ENCODE data around the gene KCNQ1. TPM values are rescaled to one million over a fixed set of nuclear protein-coding genes. Genes with fewer than 3 reads are reported as not detected.

The KCNQ1 gene
- total and polyA plus RNA-seq, 2 experiments from 2014 or later: 0.45 to 0.87 TPM

GRCh38 chr11:2750682-2751522 lies 306.1 kb downstream of the KCNQ1 start:
- Histone ChIP-seq H3F3A (replicated peaks; ENCODE audit: low read depth) (no peaks in the 10 kb centered on the region), H3K4me3 (no peak overlapping the region), H3K27me3 (ENCODE audit: insufficient read depth) (peaks cover 37% of the 10 kb centered on the region), H3K79me2 (replicated peaks; ENCODE audit: insufficient read depth) (no peaks in the 10 kb centered on the region), H3K4me2 (no peak overlapping the region), H2AFZ (no peak overlapping the region), H4K20me1 (replicated peaks; ENCODE audit: insufficient read depth) (no peaks in the 10 kb centered on the region), H3K36me3 (ENCODE audit: insufficient read depth) (no peaks in the 10 kb centered on the region), H3K4me1 (ENCODE audit: insufficient read depth) (no peaks in the 10 kb centered on the region), H3K9me2 (ENCODE audit: insufficient read depth) (no peaks in the 10 kb centered on the region), H3K27ac (ENCODE audit: low read depth) (no peak overlapping the region)
- peaks cover 51% of the 10 kb centered on the region for H3K27me3 Mint-ChIP-seq (ENCODE audit: insufficient read depth, low read depth, poor library complexity)
- H3K27ac Mint-ChIP-seq: no peak overlapping the region
- no peaks in the 10 kb centered on the region; the same call in 1 of the 3 replicates for H3K36me3 Mint-ChIP-seq (ENCODE audit: low read depth)
- peaks cover 3% of the 10 kb centered on the region; the same call in 1 of the 3 replicates for H3K4me1 Mint-ChIP-seq
- ATAC-seq (no peak), DNase-seq (ENCODE audit: low spot score) (no peak)
- no peak for TF ChIP-seq STAT1 (IDR thresholded peaks at IDR 0.05; ENCODE audit: unreplicated experiment)
- H3K4me3 Mint-ChIP-seq: no peak overlapping the region
- H3K9me3 Mint-ChIP-seq: peaks cover 7% of the 10 kb centered on the region; the same call in 2 of the 3 replicates

GRCh38 chr11:2751523-2752203 lies 306.9 kb downstream of the KCNQ1 start:
- no peak overlapping the region for H3K27ac ChIP-seq (ENCODE audit: low read depth)
- Mint-ChIP-seq H3K36me3 (ENCODE audit: low read depth) (peaks cover 2% of the 10 kb centered on the region; the same call in 2 of the 3 replicates), H3K4me3 (no peak overlapping the region), H3K27ac (no peak overlapping the region), H3K4me1 (peaks cover 3% of the 10 kb centered on the region; the same call in 1 of the 3 replicates), H3K9me3 (peaks cover 7% of the 10 kb centered on the region; the same call in 2 of the 3 replicates), H3K27me3 (ENCODE audit: insufficient read depth, low read depth, poor library complexity) (peaks cover 50% of the 10 kb centered on the region)
- no peak overlapping the region for H3K4me3 ChIP-seq
- no peak for ATAC-seq
- no peaks in the 10 kb centered on the region for H3K9me2 ChIP-seq (ENCODE audit: insufficient read depth)
- no peak for DNase-seq (ENCODE audit: low spot score)
- H3K4me2 ChIP-seq: no peak overlapping the region
- peaks cover 36% of the 10 kb centered on the region for H3K27me3 ChIP-seq (ENCODE audit: insufficient read depth)
- no peaks in the 10 kb centered on the region for H4K20me1 ChIP-seq (replicated peaks; ENCODE audit: insufficient read depth)
- H3F3A ChIP-seq (replicated peaks; ENCODE audit: low read depth): no peaks in the 10 kb centered on the region
- no peaks in the 10 kb centered on the region for H3K79me2 ChIP-seq (replicated peaks; ENCODE audit: insufficient read depth)
- no peak overlapping the region for H2AFZ ChIP-seq
- no peak for TF ChIP-seq EZH2 (IDR thresholded peaks at IDR 0.05; ENCODE audit: low read depth, unreplicated experiment)
- H3K36me3 ChIP-seq (ENCODE audit: insufficient read depth): no peaks in the 10 kb centered on the region
- no peaks in the 10 kb centered on the region for H3K4me1 ChIP-seq (ENCODE audit: insufficient read depth)

- H3K27me3 ChIP-seq (ENCODE audit: insufficient read depth): peaks cover 37% of the 10 kb centered on the region
- no peaks in the 10 kb centered on the region for H3F3A ChIP-seq (replicated peaks; ENCODE audit: low read depth)
- no peak overlapping the region for H3K4me2 ChIP-seq
- DNase-seq (ENCODE audit: low spot score) (no peak), ATAC-seq (no peak)
- H3K4me3 ChIP-seq: no peak overlapping the region
- H3K4me1 ChIP-seq (ENCODE audit: insufficient read depth): no peaks in the 10 kb centered on the region
- H3K27me3 Mint-ChIP-seq (ENCODE audit: insufficient read depth, low read depth, poor library complexity): peaks cover 48% of the 10 kb centered on the region
- H3K4me3 Mint-ChIP-seq: no peak overlapping the region
- no peak overlapping the region for H2AFZ ChIP-seq
- H3K27ac Mint-ChIP-seq: no peak overlapping the region
- H3K36me3 Mint-ChIP-seq (ENCODE audit: low read depth): peaks cover 2% of the 10 kb centered on the region; the same call in 2 of the 3 replicates
- no peaks in the 10 kb centered on the region for H4K20me1 ChIP-seq (replicated peaks; ENCODE audit: insufficient read depth)
- peaks cover 3% of the 10 kb centered on the region; the same call in 1 of the 3 replicates for H3K4me1 Mint-ChIP-seq
- peaks cover 11% of the 10 kb centered on the region; the same call in 2 of the 3 replicates for H3K9me3 Mint-ChIP-seq
- H3K79me2 ChIP-seq (replicated peaks; ENCODE audit: insufficient read depth): no peaks in the 10 kb centered on the region
- H3K9me2 ChIP-seq (ENCODE audit: insufficient read depth): no peaks in the 10 kb centered on the region
- no peak overlapping the region for H3K27ac ChIP-seq (ENCODE audit: low read depth)
- H3K36me3 ChIP-seq (ENCODE audit: insufficient read depth): no peaks in the 10 kb centered on the region
- no peak for TF ChIP-seq EZH2phosphoT487 (IDR thresholded peaks at IDR 0.05; ENCODE audit: unreplicated experiment)
- no peak for TF ChIP-seq REST (IDR thresholded peaks at IDR 0.05; ENCODE audit: unreplicated experiment)
- TF ChIP-seq JUNB (IDR thresholded peaks at IDR 0.05; ENCODE audit: unreplicated experiment): no peak
- no peak for TF ChIP-seq CTCF (conservative IDR thresholded peaks at IDR 0.05; ENCODE audit: low read depth in 2 of 2)
- no peak for TF ChIP-seq EZH2 (IDR thresholded peaks at IDR 0.05; ENCODE audit: low read depth, unreplicated experiment)
Observed at GRCh38 chr11:2752204-2752770, 307.5 kb downstream of the KCNQ1 start.

All from GM23338 (cell line).